Cerebellar nuclear complex (tissue), 1 donor: ENCODE measurements around the gene RERE.
A peak's percentile ranks its signal among the peaks of the same experiment; 100 is the strongest.

Experiments used
- DNase-seq, 2 experiments: peaks; one replicate each; lab custom pipeline; 2025; lab: John Stamatoyannopoulos, UW

RERE gene

DNA sequence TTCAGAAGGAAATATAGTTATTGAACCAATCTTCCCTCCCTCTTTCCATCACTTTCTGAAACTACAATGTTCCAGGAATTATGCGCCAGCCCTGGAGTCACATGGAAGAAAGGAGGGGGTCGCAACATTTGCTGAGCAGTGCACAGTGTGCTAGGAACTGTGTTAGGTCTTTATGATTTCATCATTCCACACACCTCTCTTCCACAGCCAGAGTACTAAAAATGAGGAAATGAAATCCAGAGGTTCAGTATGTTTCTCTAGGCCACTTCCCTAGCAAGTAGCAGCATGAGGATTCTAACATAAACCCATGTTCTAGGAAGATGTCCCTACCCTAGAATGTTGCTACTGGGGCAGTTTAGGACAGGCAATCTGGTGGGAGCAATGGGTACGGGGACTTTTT lies 341.4 kb downstream of the RERE start:
- no peak for DNase-seq

DNA sequence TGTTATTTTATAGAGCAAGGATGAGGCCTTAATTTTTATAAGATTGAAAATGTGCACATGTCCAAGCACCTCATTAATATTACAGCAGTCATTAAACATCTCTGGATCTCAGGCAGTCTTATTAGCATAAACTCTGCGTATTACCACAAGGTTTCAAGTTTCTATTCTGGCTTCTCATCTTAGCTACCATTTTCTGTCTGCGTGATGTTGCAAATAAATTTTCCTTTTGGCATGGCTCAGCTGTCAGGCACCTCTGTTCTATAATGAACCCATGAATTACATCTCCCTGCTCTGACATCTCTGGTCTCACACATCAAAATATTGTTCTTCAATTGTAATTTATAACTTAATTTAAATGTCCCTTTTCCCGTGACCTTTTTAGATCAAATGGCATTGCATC lies 343.1 kb downstream of the RERE start:
- DNase-seq = no peak

DNA sequence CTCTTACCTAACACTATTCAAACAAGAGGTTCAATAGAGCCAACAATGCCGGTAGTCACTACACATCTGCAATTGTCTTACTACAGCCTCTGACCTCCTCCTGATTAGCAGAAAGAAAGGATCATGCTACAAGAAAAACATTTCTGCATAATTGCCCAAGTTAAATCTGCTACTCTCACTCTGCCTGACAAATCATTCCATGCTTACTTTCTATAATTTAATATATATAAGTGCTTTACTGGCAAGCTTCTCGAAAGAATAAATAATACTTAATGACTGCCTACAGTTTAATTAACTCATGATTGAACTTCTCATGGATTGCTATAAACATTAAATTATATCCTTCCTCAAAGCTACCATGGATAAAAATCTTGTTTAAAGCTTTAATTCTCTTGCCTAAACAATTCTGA lies 343.5 kb downstream of the RERE start:
- DNase-seq = no peak

DNA sequence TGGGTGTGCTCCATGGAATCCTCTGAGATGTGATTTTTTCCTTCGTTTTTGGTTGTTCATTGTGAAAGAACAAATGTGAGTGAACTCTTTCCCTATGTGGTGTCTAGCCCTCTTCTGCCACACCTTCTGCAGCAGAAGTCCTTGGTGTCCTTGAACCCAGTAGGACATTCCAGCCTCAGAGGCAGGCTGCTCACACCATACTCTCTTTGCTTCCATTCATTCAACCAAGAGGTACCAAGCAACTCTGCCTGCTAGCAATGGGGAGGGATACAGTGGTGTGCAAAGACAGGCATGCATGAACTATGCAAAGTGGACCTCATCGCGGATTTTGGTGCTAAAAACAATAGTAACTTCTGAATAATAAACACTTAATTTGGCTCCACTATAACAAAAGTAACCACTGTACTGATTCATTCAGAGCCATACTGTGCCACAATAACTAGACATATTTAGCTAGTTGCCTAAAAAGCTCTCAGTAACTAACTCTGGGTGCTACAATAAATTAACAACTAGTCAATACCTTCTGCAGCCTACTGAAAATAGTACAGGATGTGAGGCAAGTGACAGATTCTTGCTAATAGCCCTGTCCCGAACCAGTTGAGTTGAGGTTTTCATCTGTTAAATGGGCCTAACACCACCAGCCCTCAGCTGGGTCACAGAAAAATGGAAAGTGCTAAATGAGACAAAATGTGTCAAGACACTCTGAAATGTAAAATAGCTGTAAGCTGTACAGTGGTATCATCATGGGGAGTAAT lies 344.1 kb downstream of the RERE start:
- no peak for DNase-seq

DNA sequence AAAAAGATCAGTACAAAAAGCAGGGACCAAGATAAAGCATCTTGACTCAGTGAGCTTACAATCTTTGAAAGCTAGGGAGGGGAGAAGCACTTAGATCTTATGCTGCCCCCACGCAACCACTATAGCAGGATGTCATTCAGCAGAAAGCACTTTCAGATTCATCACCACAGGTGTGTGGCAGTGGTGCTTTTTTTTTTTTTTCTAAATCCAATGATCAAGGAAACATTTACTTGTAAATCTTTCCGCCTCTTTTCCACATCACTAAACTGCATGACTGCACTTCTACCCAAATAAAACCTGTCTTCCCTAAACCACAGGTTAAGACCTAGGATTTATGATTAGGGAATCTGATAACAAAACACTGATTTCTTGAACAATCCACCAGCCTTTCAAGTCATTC lies 344.8 kb downstream of the RERE start:
- no peak for DNase-seq

DNA sequence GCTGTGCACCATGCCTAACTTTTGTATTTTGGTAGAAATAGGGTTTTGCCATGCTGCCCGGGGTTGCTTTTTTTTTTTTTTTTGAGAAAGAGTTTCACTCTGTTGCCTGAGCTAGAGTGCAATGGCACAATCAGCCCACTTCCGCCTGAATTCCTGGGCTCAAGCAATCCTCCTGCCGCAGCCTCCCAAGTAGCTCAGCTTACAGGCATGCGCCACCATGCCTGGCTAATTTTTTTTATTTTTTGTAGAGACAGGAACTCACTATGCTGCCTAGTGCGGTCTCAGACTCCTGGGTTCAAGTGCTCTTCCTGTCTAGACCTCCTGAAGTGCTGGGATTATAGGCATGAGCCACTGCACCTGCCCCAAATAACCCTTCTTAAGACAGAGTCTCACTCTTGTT lies 346.0 kb downstream of the RERE start:
- DNase-seq = no peak

DNA sequence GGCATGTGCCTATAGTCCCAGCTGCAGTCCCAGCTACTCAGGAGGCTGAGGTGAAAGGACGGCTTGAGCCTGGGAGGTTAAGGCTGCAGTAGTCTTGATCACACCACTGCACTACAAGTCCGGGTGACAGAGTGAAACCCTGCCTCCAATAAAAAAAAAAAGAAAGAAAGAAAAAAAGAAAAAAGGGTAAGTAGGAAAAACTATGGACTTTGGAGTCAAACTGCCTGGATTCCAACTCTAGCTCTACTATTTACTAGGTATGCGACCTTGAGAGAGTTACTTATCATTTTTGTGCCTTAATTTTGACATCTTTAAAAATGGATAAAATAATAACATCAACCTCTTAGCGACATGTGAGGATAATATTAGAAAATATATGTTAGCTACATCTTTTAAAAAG lies 348.7 kb downstream of the RERE start:
- no peak for DNase-seq

DNA sequence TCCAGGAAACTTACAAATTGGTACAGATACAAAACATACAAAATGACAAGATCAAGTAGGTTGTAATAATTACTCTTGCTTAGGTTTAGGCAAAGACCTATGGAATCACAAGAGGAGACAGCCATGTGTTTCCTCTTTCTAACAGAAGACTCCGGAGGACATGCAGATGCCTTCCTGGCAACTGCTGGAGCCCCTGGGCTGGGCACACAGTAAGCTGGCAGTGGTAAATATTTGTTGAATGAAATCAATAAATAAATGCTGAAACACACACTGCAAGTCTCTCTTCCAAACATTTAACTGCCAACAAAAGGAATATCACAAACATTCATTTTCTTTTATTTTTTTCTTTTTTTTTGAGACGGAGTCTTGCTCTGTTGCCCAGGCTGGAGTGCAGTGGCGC lies 350.1 kb downstream of the RERE start:
- DNase-seq = no peak

DNA sequence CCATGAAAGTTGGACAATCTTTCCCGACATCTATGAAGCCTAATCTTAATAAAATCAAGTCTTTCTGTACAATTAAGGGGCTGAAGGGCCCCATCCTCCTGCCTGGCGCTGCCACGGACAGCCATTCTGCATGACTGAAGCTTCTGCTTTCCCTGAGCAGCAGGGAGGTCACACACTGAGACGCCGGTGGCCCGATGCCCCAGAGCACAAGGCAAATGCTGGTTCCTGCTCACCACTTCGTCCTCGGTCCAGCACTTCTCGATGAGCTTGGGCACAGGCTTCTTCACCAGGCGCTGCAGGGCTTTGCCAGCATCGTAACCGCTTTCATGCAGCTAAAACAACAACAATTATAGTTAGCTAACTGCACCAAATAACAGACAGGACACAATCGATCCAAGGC lies 351.7 kb downstream of the RERE start:
- peak in 1 of 2 experiments; percentile 33 for DNase-seq

DNA sequence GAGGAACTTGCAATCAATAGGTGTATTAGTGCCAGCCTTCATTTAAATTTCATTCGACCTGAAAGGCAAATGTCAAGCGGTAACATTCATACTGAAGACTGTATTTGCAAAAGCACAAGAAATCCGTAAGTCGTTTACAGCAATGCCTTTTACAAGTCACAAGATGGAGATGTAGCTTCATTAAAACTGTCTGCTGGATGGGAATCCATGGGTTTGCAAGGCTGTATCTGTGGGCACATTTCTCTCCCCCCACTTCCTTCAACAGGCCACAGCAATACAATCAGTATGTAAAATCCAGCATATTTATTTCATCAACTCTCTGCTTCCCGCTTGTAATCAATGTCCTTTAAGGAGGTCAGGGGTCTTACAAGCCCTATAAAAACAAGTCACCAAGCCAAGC lies 352.4 kb downstream of the RERE start:
- no peak for DNase-seq

DNA sequence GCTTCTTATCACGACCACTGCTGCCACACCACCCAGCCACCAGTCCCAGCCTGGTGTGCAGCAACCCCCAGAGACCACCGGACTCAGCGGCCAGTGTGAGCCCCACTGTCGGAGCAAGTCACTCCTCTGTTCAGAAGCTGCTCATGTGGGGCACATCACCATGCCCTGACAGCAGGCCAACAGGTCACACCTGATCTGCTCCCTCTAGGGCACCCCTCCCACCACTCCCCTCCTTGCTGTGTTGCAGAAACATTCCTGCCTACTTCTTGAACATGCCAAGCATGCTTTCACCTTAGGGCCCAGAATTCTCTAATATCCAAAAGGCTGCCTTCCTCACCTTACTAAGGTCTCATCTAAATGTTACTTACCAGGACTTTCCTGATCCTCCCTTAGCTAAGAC lies 353.1 kb downstream of the RERE start:
- no peak for DNase-seq

DNA sequence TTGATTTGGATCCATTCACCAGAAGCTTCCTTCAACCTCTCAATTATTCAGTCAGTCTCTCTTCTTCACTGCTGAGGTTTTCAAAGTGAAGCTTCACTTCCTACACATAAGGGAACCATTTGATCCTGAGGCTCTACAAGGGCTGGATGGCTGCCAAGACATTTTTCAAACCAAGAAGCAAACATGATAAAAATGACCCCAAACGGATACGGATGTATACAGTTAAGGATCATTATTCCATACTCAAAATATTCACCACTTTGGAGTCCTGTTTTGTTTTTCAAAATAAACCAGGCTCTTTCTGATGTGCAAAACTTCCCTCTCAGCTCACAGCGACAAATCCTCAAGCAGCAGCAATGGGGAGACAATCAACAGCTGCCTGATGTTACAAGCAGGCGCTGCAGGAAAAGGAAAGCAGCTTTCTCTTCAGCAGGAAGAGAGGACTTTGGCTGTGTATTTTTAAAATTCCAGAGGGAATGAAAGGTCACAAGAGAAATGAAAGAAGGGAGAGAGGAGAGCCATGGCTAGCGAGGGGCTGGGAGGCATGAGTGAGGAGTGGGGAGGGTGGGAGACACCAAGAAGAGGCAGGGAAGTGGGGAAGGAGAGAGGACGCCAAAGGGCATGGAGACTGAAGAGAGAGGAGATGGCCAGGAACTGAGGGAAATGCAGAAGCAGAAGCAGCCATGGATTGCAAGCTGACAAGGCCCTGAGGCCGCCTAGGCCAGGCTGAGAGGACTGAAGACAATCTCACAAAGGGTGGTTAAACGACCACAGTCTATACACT lies 354.1 kb downstream of the RERE start:
- DNase-seq = no peak

DNA sequence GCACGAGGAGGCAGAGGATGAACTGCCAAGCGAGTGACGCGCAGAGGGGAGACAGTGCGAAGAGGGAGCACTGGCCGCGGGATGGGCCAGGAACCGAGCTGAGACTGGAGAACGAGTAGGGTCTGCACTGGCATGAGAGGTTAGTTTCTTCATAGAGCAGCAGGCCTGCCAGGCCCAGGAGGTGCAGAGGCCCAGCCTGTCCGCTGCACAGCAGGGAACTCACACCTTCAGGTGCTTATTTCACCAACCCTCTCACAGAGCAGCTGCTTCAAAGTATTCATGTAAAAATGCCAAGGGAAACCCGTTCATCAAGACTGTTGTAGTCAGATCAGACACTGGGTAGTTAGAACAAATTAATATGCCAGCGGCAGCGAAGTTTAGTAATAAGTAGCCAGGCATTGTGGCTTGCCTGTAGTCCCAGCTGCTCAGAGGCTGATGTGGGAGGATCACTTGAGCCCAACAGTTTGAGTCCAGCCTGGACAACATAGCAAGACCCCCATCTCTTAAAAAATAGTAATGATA lies 355.0 kb downstream of the RERE start:
- peak in 1 of 2 experiments; percentile 24 for DNase-seq

DNA sequence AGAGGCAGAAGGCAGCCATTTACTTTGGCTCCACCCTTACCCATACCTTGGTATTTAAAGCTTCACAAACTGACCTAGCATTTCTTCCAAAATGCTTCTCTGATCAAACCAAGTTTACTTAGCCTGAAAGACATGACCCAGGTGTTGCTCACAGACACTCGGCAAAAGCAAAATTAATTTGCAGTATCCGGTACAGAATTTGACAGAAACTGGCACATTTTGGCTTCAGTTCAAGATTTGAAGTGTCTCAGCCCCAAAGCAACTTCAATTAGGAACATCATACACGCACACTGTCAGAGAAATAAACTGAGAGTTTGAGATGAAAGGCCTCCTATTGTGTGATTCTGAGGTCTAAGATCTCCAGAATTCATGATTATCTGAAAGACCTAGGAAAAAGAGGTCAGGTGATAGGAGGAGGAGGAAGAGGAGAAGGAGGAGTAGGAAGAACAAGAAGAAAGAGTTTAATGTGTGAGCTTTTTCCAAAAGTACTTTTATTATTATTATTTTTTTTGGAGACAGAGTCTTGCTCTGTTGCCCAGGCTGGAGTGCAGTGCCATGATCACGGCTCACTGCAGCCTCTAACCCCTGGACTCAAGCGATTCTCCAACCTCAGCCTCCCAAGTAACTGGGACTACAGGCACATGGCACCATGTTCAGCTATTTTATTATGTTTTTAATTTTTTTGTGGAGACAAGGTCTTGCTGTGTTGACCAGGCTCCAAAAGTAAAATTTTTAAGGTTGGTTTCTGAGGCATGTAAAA lies 355.9 kb downstream of the RERE start:
- no peak for DNase-seq

DNA sequence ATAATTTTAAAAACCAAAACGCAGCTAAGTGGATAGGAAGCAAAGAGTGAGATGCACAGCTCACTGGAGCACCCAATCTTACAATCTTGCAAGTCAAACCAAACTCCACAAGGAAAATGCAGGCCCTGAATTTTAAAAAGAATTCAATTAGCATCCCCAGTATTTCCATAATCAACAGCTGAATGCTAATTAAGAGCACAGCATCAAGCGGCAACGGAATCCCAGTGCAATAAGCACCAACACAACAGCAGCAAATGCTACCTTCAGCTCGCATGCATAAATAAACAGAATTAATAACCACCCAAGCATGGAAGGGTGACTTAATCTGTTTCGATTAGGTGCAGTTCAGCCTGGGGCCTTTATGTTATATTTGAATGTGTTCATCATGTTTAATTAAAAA lies 356.7 kb downstream of the RERE start:
- DNase-seq = no peak

DNA sequence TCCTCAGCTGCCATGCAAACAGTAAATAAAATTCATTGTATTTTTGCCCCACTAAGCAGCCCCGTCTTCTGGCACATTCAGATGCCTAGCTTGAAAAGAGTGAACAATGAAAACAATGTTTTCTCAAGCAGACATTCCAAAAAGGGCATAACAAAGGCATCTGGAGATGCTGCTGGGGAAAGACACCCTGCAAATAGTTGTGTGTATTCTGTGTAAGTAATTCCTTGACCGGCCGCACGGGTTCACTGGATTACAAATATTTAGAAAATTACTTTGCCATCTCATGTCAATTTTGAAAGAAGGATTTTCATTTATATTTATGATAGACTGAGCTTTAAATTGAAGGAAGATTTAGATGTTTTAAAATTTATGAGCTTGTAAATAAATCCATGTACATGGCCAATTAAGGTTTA lies 357.3 kb downstream of the RERE start:
- DNase-seq = no peak

DNA sequence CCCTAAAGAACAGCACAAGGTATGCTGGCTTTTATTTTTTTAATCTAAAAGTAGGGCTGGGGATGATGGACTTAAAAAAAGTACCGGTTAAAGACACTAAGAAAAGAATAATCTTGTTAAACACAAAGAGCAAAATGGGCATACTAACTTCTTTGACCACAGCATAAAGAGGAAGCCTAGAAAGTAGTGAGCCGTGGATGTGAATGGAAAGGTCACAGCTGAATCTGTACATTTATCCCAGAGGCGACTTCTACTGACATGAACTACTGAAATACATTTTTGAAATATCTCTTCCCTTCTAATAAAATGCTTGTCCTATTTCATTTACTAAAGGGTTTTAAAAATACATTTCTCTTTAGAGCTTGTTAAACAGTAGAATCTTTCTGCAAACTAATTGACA lies 358.8 kb downstream of the RERE start:
- DNase-seq = no peak

DNA sequence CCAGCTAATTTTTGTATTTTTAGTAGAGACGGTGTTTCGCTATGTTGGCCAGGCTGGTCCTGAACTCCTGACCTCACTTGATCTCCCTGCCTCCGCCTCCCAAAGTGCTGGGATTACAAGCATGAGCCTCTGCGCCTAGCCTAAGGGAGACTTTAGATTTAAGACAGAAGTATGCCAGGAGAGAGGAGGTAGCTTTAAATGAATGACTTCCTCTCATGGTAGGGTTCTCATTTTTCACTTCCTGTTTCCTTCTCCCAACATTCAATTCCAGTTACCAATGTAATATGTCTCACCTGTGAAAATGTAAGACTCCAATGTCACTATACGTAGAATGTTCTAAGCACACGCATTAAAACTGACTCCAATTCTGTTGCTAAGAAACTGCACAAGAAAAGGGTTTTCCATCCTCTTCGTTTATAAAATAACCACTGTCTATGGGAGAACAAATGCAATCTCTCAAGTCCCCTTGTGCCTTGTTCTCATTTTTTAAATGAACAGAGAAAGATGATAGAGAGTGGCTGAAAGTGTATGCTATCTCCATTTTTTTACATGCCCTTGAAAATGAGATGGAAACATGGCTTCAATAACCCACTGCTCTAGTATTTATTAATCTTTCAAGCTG lies 359.6 kb downstream of the RERE start:
- DNase-seq = no peak

DNA sequence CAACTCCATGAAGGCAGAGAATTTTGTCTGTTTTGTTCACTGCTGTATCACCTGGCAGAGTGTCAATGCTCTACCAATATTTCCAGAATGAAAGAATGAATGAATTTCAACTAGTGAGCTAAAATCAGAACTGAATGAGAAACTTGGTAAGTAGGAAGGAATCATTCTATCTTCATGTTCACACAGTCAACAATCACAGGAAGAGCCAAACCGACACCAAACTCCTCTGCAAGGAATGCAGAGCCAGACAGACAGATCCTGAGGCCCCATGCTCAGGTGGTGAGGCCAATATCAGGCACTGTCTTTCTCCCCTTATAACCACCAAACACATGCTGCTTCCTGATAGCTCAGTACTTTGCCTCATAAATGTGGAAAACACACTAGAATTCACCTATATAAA lies 360.4 kb downstream of the RERE start:
- DNase-seq = no peak

DNA sequence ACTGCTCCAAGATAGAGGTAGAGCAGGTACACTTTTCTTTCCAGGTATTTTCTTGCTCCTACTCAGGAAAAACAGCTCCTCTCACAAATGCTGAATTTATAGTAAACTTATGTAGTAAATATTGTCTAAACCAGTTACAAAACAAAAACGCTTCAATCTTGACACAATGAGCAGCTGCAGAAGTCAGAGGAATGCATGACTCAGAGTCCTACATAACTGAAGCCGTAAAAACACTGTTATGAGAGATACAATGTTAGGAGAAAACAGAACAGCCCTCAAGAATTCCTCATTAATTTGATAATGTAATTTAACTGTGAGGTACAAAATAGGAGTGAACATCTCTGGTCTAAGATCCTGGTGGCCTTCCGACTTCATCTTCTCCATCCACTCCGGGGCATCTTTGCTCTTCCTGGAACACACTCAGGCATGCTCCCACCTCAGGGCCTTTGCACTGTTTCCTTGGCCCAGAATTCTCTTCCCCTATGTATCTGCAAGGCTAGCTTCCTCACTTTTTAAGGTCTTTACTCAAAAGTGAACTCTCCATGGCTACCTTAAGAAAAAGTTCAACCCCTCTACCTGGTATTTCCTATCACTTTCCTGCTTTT lies 361.0 kb downstream of the RERE start:
- no peak for DNase-seq

DNA sequence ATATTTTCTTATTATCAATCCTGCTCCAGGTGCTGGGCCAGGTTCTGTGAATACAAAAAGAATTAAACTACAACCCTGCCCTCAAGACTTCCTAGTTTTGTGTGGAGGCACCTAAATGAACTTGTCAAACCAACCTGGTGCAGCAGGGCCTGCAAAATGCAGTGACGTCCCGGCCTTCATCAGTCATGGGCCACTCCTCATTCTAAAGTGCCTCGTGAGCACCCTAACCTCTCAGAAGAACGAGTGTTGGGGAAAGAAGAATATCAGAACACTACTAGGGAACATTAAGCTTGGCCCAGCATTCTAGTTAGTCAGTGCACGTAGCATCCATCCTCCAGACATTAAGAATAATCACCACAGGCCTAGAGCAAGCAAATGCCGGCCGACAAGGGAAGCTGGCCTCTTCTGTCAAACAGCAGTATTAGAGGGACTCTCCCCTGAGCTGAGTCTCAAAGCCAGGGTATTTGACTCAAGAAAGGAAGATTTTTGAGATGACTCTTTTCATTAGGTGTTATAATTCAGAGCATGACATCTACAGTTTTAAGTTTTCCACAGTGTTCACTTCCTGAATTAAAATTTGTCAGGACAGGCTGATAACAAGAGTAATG lies 361.6 kb downstream of the RERE start:
- no peak for DNase-seq
